H1 (cell line): ENCODE data around the gene PRKCZ. TPM values are rescaled to one million over a fixed set of nuclear protein-coding genes. Genes with fewer than 3 reads are reported as not detected.

Experiments used
- CBX5 ChIP-seq: fragments of 300-800, 300-1000 bp; sonication (generic); IDR thresholded peaks from 2 replicates; pipeline ENCODE4 v1.7.1; 2016; ENCODE audit warnings: antibody characterized with exemption, low read length, low read depth
- CHD1 ChIP-seq: IDR thresholded peaks from 2 replicates; pipeline ENCODE4 v1.6.1; 2012; ENCODE audit warnings: low read depth, low read length, improper control_type of control experiment
- CHD2 ChIP-seq: IDR thresholded peaks from 2 replicates; pipeline ENCODE4 v1.6.1; 2012; ENCODE audit warnings: low read length, improper control_type of control experiment
- EP300 ChIP-seq, 2 experiments: IDR thresholded peaks; 1 replicate in 1 of 2; 2 replicates in 1 of 2; pipeline ENCODE4 v1.6.1; 2011 to 2012; ENCODE audit warnings: low read depth in 2 of 2, low read length in 2 of 2, mild to moderate bottlenecking in 2 of 2, borderline replicate concordance in 1 of 2, inconsistent platforms in 1 of 2, moderate library complexity in 1 of 2
- GTF2F1 ChIP-seq: IDR thresholded peaks from 2 replicates; pipeline ENCODE4 v1.6.1; 2012; ENCODE audit warnings: low read depth, low read length, improper control_type of control experiment, borderline replicate concordance
- NRF1 ChIP-seq: IDR thresholded peaks from 2 replicates; pipeline ENCODE4 v1.6.1; 2011; ENCODE audit warnings: mild to moderate bottlenecking, low read depth, low read length, improper control_type of control experiment
- POLR2AphosphoS5 ChIP-seq: IDR thresholded peaks from 2 replicates; pipeline ENCODE4 v1.6.1; 2011; ENCODE audit warnings: low read depth, low read length
- RXRA ChIP-seq: IDR thresholded peaks from 2 replicates; pipeline ENCODE4 v1.6.1; 2011; ENCODE audit warnings: low read depth, mild to moderate bottlenecking, low read length, moderate library complexity; ENCODE audit not compliant: insufficient read depth
- SIX5 ChIP-seq: IDR thresholded peaks from 2 replicates; pipeline ENCODE4 v1.6.1; 2011; ENCODE audit warnings: mild to moderate bottlenecking, low read depth, low read length
- SP1 ChIP-seq: IDR thresholded peaks from 2 replicates; pipeline ENCODE4 v1.6.1; 2011; ENCODE audit warnings: low read depth, low read length
- ZNF274 ChIP-seq: IDR thresholded peaks from 2 replicates; pipeline ENCODE4 v1.7.0; 2012; ENCODE audit warnings: low read length, borderline replicate concordance; ENCODE audit errors: extremely low read depth
- polyA plus RNA-seq, 7 experiments: library from polyadenylated mRNA; depleted of rRNA in 3 of 7; stranded (reverse) in 5 of 7; unstranded in 2 of 7; fragments of >200 nt in 5 of 7; fragments of 200-250 nt in 2 of 7; gene quantifications; 1 replicate in 5 of 7; 2 replicates in 1 of 7; 4 replicates in 1 of 7; pipeline versions ENCODE4 v1.2.1 to v1.2.3, GENCODE V29; 2011 to 2013; ENCODE audit warnings: missing spikeins in 2 of 7, mixed read lengths in 2 of 7
- total RNA-seq: library from RNA; stranded (reverse); fragmentation: NEBNext Ultra II Directional; extraction: Animal tissue kit (Norgen Biotek cat#: 25700); gene quantifications from 2 replicates; pipeline ENCODE4 v1.2.1, GENCODE V29; 2021
- TF ChIP-seq, protein P1 (sequence below): fragments of 300-600 bp; sonication (generic); IDR thresholded peaks from 2 replicates; pipeline ENCODE4 v1.7.1; 2012; ENCODE audit warnings: low read length, moderate library complexity, mild to moderate bottlenecking, inconsistent platforms; ENCODE audit not compliant: insufficient replicate concordance

PRKCZ gene
- total and polyA plus RNA-seq, 2 of the 8 experiments (the other 6 are each of a cell fraction or from before 2014, with no cell fraction given), result 37.4 to 45.1 TPM

DNA sequence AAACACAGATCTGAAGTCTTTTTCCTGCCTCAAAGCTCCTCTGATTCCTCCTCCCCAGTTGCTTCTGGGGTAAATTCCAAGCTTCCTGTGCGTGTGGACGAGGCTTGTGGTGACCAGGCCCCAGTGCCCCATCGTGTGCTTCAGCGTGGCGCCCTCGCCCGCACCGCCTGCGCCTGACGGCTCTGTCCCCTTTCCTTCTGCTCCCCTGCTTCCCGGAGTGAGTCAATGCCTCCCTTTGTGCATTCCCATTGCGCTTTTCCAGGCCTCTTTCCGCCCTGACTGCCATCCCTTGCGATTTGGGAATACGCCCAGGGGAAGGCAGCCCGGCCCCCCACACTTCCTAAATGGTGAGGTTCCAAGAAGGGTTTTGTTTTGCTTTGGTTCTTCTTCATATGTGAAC, 108.1 kb downstream of the PRKCZ start (continued):
- TF ChIP-seq, protein P1, sequence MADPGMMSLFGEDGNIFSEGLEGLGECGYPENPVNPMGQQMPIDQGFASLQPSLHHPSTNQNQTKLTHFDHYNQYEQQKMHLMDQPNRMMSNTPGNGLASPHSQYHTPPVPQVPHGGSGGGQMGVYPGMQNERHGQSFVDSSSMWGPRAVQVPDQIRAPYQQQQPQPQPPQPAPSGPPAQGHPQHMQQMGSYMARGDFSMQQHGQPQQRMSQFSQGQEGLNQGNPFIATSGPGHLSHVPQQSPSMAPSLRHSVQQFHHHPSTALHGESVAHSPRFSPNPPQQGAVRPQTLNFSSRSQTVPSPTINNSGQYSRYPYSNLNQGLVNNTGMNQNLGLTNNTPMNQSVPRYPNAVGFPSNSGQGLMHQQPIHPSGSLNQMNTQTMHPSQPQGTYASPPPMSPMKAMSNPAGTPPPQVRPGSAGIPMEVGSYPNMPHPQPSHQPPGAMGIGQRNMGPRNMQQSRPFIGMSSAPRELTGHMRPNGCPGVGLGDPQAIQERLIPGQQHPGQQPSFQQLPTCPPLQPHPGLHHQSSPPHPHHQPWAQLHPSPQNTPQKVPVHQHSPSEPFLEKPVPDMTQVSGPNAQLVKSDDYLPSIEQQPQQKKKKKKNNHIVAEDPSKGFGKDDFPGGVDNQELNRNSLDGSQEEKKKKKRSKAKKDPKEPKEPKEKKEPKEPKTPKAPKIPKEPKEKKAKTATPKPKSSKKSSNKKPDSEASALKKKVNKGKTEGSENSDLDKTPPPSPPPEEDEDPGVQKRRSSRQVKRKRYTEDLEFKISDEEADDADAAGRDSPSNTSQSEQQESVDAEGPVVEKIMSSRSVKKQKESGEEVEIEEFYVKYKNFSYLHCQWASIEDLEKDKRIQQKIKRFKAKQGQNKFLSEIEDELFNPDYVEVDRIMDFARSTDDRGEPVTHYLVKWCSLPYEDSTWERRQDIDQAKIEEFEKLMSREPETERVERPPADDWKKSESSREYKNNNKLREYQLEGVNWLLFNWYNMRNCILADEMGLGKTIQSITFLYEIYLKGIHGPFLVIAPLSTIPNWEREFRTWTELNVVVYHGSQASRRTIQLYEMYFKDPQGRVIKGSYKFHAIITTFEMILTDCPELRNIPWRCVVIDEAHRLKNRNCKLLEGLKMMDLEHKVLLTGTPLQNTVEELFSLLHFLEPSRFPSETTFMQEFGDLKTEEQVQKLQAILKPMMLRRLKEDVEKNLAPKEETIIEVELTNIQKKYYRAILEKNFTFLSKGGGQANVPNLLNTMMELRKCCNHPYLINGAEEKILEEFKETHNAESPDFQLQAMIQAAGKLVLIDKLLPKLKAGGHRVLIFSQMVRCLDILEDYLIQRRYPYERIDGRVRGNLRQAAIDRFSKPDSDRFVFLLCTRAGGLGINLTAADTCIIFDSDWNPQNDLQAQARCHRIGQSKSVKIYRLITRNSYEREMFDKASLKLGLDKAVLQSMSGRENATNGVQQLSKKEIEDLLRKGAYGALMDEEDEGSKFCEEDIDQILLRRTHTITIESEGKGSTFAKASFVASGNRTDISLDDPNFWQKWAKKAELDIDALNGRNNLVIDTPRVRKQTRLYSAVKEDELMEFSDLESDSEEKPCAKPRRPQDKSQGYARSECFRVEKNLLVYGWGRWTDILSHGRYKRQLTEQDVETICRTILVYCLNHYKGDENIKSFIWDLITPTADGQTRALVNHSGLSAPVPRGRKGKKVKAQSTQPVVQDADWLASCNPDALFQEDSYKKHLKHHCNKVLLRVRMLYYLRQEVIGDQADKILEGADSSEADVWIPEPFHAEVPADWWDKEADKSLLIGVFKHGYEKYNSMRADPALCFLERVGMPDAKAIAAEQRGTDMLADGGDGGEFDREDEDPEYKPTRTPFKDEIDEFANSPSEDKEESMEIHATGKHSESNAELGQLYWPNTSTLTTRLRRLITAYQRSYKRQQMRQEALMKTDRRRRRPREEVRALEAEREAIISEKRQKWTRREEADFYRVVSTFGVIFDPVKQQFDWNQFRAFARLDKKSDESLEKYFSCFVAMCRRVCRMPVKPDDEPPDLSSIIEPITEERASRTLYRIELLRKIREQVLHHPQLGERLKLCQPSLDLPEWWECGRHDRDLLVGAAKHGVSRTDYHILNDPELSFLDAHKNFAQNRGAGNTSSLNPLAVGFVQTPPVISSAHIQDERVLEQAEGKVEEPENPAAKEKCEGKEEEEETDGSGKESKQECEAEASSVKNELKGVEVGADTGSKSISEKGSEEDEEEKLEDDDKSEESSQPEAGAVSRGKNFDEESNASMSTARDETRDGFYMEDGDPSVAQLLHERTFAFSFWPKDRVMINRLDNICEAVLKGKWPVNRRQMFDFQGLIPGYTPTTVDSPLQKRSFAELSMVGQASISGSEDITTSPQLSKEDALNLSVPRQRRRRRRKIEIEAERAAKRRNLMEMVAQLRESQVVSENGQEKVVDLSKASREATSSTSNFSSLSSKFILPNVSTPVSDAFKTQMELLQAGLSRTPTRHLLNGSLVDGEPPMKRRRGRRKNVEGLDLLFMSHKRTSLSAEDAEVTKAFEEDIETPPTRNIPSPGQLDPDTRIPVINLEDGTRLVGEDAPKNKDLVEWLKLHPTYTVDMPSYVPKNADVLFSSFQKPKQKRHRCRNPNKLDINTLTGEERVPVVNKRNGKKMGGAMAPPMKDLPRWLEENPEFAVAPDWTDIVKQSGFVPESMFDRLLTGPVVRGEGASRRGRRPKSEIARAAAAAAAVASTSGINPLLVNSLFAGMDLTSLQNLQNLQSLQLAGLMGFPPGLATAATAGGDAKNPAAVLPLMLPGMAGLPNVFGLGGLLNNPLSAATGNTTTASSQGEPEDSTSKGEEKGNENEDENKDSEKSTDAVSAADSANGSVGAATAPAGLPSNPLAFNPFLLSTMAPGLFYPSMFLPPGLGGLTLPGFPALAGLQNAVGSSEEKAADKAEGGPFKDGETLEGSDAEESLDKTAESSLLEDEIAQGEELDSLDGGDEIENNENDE, result no peak
- TF ChIP-seq RXRA, result no peak
- no peak for TF ChIP-seq CHD1
- no peak for TF ChIP-seq CBX5
- no peak for TF ChIP-seq SIX5
- TF ChIP-seq CHD2, result no peak
- no peak for TF ChIP-seq ZNF274
- no peak for TF ChIP-seq POLR2AphosphoS5
- no peak for TF ChIP-seq NRF1
- TF ChIP-seq EP300 (IDR thresholded peaks at IDR 0.05; ENCODE audit: borderline replicate concordance in 1 of 2, low read depth in 2 of 2, low read length in 2 of 2), result no peak
- no peak for TF ChIP-seq SP1
- TF ChIP-seq GTF2F1, result no peak
